T-helper 2 cell treated with Interferon-gamma antibody and Interleukin-4, amounts not matched to agents 5 μg/mL and 100 μg/mL, for 36 hours (primary cell): ENCODE measurements around the gene FKBP10.
"Not testable (repeated sequence)": the region's sequence is repeated elsewhere in the genome, so short reads cannot be mapped to it uniquely, and the experiment has no call there.

ENCODE experiments used
- DNase-seq: peaks from one replicate; pipeline ENCODE4 v3.0.0; 2021; ENCODE audit warnings: low spot score
- H3K27ac Mint-ChIP-seq: one replicate; pipeline ENCODE4 v1.8.0; 2021; ENCODE audit warnings: mild to moderate bottlenecking, mixed read lengths
- H3K27me3 Mint-ChIP-seq: one replicate; pipeline ENCODE4 v1.8.0; 2021; ENCODE audit warnings: low read depth, mixed read lengths
- H3K36me3 Mint-ChIP-seq: one replicate; pipeline ENCODE4 v1.8.0; 2021; ENCODE audit warnings: low read depth, mixed read lengths
- H3K4me1 Mint-ChIP-seq: one replicate; pipeline ENCODE4 v1.8.0; 2021; ENCODE audit warnings: low read depth, mixed read lengths
- H3K4me3 Mint-ChIP-seq: one replicate; pipeline ENCODE4 v1.8.0; 2022; ENCODE audit warnings: mild to moderate bottlenecking, moderate library complexity, mixed read lengths
- H3K9me3 Mint-ChIP-seq: one replicate; pipeline ENCODE4 v1.8.0; 2021; ENCODE audit warnings: mixed read lengths

Gene FKBP10

DNA sequence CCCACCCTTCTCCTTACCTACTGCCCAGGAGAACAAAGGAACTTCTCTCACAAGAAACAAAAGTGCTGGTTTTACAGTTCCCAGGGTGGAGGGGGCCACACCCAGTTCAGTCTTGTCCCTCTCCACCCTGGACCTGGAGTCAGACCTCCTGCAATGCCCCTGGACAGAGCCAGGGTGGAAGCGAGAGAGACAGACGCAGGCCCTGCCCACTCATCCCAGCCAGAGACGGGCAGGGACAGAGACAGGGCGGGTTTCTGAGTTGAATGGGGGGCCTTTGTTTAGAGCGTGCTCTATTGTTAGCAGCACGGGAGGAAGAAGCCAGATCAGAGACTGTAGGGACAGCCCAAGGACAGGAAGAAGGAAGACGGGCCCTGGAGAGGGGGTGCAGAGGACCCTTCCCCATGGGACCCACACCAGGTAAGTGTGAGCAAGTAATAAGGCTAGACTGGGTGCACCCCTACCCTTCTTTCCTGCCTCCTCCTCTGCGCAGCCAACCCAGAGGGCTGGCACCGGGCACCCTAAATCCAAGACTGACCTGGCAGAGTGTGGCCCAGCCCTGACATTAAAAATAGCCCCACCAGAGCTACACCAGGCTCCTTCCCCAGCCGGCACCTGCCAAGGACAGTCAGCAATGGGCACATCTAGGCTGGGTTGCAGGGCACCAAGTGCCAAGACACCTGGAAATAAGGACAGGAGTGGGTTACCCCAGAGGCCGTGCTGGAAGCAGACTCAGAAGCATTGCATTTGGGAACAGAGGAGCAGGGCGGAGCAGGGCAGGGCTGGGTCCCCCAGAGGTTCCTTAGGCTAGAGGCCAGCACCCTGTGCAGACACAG lies 37.2 kb upstream of the FKBP10 start:
- no peaks in the 10 kb centered on the region for H3K4me1 Mint-ChIP-seq
- no peaks in the 10 kb centered on the region for H3K36me3 Mint-ChIP-seq
- no peak overlapping the region for H3K4me3 Mint-ChIP-seq
- no peak overlapping the region for H3K27ac Mint-ChIP-seq
- no peaks in the 10 kb centered on the region for H3K9me3 Mint-ChIP-seq
- peaks cover 2% of the 10 kb centered on the region for H3K27me3 Mint-ChIP-seq
- DNase-seq, result no peak

DNA sequence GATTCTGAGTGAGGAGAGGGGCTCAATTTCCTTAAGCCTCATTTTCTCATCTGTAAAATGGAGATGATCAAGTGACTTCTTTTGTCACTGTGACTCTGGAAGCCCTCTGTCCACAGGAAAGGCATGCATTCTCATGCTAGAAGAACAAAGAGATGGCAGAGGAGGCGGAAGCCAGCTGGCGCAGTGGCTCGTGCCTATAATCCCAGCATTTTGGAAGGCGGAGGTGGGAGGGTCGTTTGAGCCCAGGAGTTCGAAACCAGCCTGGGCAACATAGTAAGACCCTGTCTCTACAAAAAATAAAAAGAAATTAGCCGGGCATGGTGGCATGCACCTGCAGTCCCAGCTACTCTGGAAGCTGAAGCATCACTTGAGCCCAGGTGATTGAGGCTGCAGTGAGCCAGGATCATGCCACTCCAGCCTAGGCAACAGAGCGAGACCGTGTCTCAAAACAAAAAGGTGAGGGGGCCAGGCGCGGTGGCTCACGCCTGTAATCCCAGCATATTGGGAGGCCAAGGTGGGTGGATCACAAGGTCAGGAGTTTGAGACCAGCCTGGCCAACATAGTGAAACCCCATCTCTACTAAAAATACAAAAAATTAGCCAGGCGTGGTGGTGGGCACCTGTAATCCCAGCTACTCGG lies 36.4 kb upstream of the FKBP10 start:
- H3K4me3 Mint-ChIP-seq, H3K27ac Mint-ChIP-seq, DNase-seq, H3K9me3 Mint-ChIP-seq, H3K4me1 Mint-ChIP-seq, H3K36me3 Mint-ChIP-seq, H3K27me3 Mint-ChIP-seq: not testable (repeated sequence)

DNA sequence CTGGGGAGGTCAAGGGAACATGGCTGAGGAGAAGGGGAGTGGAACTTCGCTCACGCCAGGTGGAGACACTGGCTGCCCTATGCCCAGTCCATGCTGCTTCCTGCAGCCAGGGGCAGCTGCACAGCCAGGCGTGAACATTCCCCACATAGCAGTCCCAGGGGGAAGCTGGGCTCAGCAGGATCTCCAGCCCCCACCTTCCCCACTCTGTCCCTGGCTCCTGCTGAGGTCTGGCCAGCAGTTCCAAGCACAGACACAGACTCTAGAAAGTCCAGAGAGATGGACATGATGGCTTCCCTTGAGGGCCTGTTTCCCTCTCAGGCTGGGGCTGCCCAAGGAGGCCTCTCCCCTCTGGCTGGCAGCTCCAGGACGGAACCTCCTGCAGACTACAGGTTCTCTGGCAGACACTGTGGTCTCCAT lies 35.6 kb upstream of the FKBP10 start:
- no peak for DNase-seq
- H3K36me3 Mint-ChIP-seq, result no peaks in the 10 kb centered on the region
- no peak overlapping the region for H3K27ac Mint-ChIP-seq
- H3K27me3 Mint-ChIP-seq, result peaks cover 2% of the 10 kb centered on the region
- no peaks in the 10 kb centered on the region for H3K9me3 Mint-ChIP-seq
- H3K4me1 Mint-ChIP-seq, result no peaks in the 10 kb centered on the region
- H3K4me3 Mint-ChIP-seq, result no peak overlapping the region

DNA sequence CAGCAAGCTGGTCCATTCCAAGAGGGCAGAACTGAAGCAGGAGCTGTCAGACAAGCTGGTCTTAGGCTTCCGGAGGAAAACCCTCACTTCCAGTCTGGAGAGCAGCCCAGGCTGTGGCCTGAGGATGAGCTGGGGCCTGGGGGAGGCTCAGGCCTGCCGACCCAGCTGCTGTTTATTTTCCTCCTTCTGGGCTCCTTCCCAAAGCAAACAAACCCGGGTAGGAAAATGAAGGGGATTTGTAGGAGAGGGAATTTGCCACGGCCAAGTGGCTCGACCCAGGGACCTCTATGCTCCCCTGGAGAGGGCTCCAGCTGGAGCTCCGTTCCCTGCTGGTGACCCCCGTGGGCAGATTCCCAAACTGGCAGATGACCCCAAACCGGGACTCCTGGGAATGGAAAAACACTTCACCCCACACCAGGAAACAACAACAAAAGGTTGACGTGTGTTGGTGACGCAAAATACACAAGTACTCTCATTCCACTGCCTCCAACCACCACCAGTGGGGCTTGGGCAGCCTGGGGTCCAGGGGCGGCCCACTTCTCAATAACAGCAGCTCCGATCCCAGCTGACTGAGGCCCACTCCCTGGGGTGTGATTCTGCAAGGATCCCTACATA lies 35.1 kb upstream of the FKBP10 start:
- Mint-ChIP-seq H3K4me1 (no peaks in the 10 kb centered on the region), H3K27me3 (peaks cover 2% of the 10 kb centered on the region), H3K27ac (no peak overlapping the region), H3K4me3 (no peak overlapping the region), H3K36me3 (no peaks in the 10 kb centered on the region), H3K9me3 (no peaks in the 10 kb centered on the region)
- no peak for DNase-seq

DNA sequence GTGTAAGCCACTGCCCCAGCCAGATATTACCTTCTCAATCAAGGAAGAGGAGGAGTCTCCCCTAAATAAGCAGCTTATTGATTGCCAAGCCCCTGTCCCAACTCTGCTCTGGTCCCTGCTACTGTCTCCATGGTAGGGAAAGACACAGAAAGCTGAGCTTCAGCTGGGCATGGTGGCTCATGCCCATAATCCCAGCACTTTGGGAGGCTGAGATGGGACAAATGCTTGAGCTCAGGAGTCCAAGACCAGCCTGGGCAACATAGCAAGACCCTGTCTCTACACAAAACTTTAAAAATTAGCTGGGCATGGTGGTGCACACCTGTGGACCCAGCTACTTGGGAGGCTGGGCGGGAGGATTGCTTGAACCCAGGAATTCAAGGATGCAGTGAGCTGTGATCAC lies 32.9 kb upstream of the FKBP10 start:
- H3K27ac Mint-ChIP-seq, result no peak overlapping the region
- H3K27me3 Mint-ChIP-seq, result peaks cover 14% of the 10 kb centered on the region
- H3K4me1 Mint-ChIP-seq, result peaks cover 11% of the 10 kb centered on the region
- H3K4me3 Mint-ChIP-seq, result no peak overlapping the region
- H3K36me3 Mint-ChIP-seq, result no peaks in the 10 kb centered on the region
- no peaks in the 10 kb centered on the region for H3K9me3 Mint-ChIP-seq
- DNase-seq, result no peak

DNA sequence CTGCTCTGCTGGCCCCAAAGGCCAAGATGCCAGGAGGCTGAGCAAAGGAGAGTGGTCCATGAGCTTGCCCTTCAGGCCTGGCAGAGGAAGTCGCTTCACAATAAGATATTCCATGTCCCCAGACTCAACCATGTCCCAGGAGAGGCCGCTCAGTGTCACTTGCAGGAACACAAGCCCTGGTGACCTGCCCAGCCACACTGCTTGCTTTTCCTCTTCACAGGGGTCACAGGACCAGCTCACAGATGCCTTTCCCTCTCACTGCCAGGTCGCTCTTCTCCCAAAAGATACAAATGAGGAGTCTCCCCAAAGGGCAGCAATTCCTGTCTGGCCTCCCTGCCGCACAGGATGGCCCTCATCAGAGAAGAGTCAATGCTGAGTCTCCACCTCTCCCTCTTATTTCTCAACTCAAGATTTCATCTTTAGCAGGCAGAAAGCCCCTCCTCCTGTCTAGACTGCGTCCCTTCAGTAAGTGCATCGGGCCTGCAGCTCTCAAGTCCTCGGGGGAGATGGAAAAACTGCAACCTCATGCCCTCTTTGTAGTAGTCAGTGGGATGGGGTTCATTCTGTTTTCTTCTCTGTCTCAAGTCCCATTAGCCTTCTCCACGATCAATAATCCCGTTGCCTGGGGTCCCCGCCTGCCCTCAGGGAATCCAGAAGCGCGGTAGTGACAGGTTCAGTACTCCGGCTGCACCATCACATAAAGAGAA lies 31.2 kb upstream of the FKBP10 start:
- no peak overlapping the region for H3K4me3 Mint-ChIP-seq
- no peak for DNase-seq
- peaks cover 17% of the 10 kb centered on the region for H3K27me3 Mint-ChIP-seq
- no peak overlapping the region for H3K27ac Mint-ChIP-seq
- no peaks in the 10 kb centered on the region for H3K9me3 Mint-ChIP-seq
- H3K36me3 Mint-ChIP-seq, result no peaks in the 10 kb centered on the region
- H3K4me1 Mint-ChIP-seq, result peaks cover 13% of the 10 kb centered on the region

DNA sequence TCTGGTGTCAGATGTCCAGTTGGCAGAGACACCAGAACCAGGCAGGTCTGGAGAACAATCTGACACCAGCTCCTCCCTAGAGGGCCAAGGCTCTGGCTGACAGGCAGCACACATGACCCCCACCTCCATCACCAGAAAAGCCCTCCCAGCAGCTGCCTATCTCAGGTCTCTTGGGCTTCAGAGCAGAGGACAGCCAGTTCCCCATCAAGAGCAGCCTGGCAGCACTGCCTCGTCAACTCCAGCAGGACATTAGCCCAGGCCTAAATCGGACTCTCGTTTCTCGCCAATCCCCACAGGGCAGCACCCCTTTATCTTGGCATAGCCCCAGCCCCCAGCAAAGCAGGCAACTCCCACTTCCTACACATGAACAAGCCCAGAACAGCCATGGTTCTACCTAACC lies 30.7 kb upstream of the FKBP10 start:
- H3K36me3 Mint-ChIP-seq, result no peaks in the 10 kb centered on the region
- DNase-seq, result no peak
- no peak overlapping the region for H3K27ac Mint-ChIP-seq
- peaks cover 23% of the 10 kb centered on the region for H3K27me3 Mint-ChIP-seq
- H3K9me3 Mint-ChIP-seq, result no peaks in the 10 kb centered on the region
- H3K4me1 Mint-ChIP-seq, result peaks cover 18% of the 10 kb centered on the region
- H3K4me3 Mint-ChIP-seq, result no peak overlapping the region

DNA sequence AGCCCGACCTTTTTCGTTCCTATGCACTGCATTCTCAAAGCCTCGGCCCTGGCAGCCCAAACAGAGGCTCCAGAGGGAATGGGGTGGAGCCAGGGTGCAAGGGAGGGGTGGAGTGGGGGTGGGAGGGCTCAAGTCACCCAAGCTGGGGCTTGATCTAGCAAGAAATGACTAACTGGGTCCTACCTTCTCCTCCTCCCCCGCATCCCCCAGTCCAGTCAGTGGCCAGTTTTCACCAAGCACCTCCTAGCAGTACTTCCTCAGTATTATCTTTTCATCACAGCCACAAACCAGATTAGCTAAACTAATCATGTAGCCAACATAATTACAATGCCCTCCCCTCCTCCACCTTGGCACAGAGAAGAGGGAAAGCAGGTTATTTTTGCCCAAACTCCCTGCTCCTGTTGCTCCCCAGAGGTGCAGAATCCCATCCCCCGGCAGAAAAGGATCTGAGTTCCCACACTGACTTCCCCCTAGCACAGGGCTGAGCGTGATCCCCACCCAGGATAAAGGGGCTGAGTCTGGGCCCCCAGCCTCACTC lies 28.5 kb upstream of the FKBP10 start:
- Mint-ChIP-seq H3K4me1 (peaks cover 25% of the 10 kb centered on the region), H3K27me3 (peaks cover 32% of the 10 kb centered on the region), H3K27ac (no peak overlapping the region), H3K36me3 (no peaks in the 10 kb centered on the region), H3K9me3 (no peaks in the 10 kb centered on the region), H3K4me3 (peak overlapping the region; percentile 33)
- DNase-seq, result peak; percentile 13

DNA sequence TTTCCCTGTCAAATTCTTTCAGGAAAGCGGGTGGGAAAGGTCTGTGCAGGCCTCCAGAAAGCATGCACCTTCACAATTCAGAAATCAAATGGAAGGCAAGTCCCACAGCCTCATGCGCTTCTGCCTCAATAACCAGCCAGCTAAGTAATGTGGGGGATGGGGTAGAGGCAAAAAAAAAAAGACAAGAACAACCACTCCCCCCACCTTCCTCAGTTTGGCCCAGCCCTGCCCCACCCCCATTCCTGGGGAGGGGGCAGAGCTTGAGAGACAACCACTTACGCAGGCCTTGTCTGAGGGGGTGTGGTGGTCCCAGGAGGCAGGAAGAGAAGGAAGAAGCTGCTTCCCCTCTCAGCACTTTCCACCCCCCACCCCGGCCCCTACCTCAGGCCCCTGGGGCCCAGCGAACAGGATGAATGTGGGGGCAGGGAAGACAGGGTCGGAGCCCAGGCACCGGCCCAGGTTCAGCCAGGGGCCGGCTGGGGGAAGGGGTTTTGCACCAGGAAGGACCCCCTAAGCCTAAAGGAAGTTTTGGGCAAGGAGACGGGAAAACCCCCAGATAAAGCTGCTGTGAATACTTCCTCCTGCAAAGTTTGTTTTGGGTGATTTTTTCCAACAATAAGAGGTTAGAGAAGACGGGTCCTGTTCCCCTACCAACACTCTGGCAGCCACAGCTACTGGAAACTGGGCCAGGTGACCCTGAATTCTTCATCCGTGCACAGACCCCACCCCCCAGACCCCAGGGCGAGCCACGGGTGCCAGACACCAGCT lies 27.5 kb upstream of the FKBP10 start:
- DNase-seq, result no peak
- Mint-ChIP-seq H3K27ac (no peak overlapping the region), H3K4me1 (peaks cover 25% of the 10 kb centered on the region), H3K36me3 (no peaks in the 10 kb centered on the region), H3K4me3 (peak overlapping the region; percentile 48), H3K27me3 (peaks cover 34% of the 10 kb centered on the region), H3K9me3 (no peaks in the 10 kb centered on the region)

DNA sequence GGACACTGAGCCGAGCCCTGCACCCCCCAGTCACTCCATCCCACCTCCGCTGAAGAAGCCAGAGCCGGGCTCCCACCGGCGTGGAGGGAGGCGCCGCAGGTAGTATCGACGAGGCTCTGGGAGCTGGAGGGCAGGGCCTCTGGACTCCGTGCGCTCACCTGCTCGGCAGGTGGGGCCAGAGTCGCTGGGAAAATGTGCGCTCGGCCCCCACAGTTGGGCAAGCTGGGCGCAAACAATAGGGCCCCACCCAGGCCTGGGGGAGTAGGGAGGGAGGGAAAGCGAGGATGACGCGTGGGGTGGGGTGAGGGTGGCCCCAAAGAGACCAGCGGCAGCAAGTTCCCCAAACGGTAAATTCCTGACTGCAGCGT lies 27.0 kb upstream of the FKBP10 start:
- H3K36me3 Mint-ChIP-seq, result no peaks in the 10 kb centered on the region
- DNase-seq, result no peak
- H3K4me3 Mint-ChIP-seq, result peak overlapping the region; percentile 48
- H3K27me3 Mint-ChIP-seq, result peaks cover 34% of the 10 kb centered on the region
- peaks cover 26% of the 10 kb centered on the region for H3K4me1 Mint-ChIP-seq
- no peak overlapping the region for H3K27ac Mint-ChIP-seq
- no peaks in the 10 kb centered on the region for H3K9me3 Mint-ChIP-seq

DNA sequence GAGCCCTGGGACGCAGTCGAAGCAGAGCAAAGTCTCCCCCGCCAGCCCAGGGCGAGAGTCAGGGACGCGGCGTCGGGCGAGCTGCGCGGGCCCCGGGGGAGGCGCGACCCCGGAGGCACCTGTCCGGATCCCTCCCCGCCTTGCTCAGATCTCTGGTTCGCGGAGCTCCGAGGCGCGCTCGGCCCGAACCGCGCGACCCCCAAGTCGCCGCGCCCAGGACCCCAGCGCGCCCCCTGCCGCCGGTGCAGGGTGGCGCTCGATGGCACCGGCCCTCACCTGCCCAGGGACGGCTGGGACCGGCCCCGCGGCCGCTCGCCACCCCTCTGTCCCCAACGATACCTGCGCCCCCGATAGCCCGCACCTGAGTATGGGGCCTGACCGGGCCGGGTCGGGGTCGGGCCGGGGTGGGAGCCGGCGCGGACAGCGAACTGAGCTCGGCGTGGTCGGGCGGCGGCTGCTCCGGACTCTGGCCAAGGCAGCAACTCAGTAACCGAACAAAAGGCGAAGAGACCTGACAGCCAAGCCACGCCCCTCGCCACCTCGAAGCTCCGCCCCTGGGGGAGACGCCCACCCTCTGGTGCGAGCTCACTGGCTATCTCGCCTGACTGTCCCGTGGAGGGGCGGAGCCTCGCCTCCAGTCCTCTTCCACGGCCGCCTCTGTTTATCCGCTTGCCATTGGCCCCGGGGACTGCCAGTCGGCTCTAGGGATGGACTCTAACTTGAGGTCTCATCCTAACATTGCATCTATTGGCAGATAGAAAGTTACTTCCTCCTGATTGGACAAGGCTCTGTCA lies 26.4 kb upstream of the FKBP10 start, which contains the start of gene JUP:
Gene JUP (minus strand): TSS at position 485 of the 794 bp plus-strand sequence. CDS start 14,857 bp downstream, outside the sequence.
- Mint-ChIP-seq H3K9me3 (no peaks in the 10 kb centered on the region), H3K4me3 (peak within 1 kb of the TSS; percentile 60), H3K4me1 (peaks cover 26% of the 10 kb centered on the region), H3K36me3 (no peaks in the 10 kb centered on the region), H3K27me3 (peaks cover 34% of the 10 kb centered on the region), H3K27ac (no peak within 1 kb of the TSS)
- peak; percentile 91 for DNase-seq

DNA sequence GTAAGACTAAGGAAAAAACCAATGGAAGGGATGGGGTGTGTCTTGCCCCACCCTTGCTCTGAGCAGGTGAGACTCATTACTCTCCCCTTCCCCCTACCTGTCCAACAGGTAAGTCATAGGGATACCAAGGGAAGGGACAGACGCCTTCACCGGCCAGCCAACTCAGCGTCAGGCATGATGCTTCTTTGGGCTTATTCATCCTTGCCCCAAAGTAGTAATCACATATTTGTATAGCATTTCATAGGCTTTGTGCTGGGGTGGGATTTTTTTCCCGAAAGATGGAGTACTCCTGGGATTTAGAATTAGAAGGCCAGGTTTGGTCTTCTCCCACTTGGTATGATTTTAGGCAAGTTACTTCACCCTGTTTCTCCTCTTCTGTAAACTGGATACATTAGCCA lies 25.8 kb upstream of the FKBP10 start:
- Mint-ChIP-seq H3K27ac (no peak overlapping the region), H3K4me1 (peaks cover 26% of the 10 kb centered on the region), H3K4me3 (peak overlapping the region; percentile 60), H3K27me3 (peaks cover 34% of the 10 kb centered on the region), H3K9me3 (no peaks in the 10 kb centered on the region), H3K36me3 (no peaks in the 10 kb centered on the region)
- DNase-seq, result no peak
